Nephron (organoid): ENCODE data around the gene SMIM9.

Experiments used
- H3K27ac Mint-ChIP-seq, 3 experiments: 2 replicates each; pipeline ENCODE4 v1.8.0; 2020; ENCODE audit warnings: mixed read lengths in 3 of 3, mild to moderate bottlenecking in 2 of 3, moderate library complexity in 1 of 3
- H3K27me3 Mint-ChIP-seq: 2 replicates; pipeline ENCODE4 v1.8.0; 2021; ENCODE audit warnings: low read depth, mild to moderate bottlenecking, moderate library complexity, mixed read lengths
- H3K36me3 Mint-ChIP-seq: 2 replicates; pipeline ENCODE4 v1.8.0; 2020; ENCODE audit warnings: low read depth, mixed read lengths
- H3K4me1 Mint-ChIP-seq: 2 replicates; pipeline ENCODE4 v1.8.0; 2020; ENCODE audit warnings: mixed read lengths
- H3K4me3 Mint-ChIP-seq, 3 experiments: 2 replicates each; pipeline ENCODE4 v1.8.0; 2020; ENCODE audit warnings: mild to moderate bottlenecking in 3 of 3, mixed read lengths in 3 of 3, moderate library complexity in 2 of 3
- H3K9me3 Mint-ChIP-seq: 2 replicates; pipeline ENCODE4 v1.8.0; 2020; ENCODE audit warnings: mixed read lengths
- TF ChIP-seq, protein P1 (sequence below), 3 experiments: fragments of 200-600 bp; sonication (generic); IDR thresholded peaks; one replicate each; pipeline ENCODE4 v1.5.0; 2021; ENCODE audit warnings: antibody characterized with exemption in 3 of 3; ENCODE audit not compliant: unreplicated experiment in 3 of 3

Gene SMIM9

DNA sequence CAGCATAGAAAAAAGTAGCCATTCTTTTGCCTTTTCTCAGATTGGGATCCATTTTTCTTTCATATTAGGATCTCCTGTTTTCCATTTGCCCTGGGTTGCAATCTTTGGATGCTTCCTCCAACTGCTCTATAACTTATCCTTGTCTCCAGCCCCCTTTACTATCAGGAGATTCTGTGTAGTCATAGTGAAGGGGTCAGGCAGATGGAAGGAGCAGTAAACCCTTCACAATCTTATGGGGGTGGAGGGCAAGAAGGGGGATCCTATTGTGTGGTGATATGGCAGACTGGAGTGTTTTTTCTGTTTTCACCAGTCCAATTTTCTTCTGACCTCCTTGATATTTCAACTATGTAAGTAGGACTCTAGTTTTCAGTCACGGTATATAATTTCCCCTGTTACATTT lies 1.7 kb upstream of the SMIM9 start:
- Mint-ChIP-seq H3K27ac (no peak overlapping the region), H3K4me3 (no peak overlapping the region), H3K4me1 (no peaks in the 10 kb centered on the region), H3K9me3 (peaks cover 18% of the 10 kb centered on the region), H3K27me3 (no peaks in the 10 kb centered on the region), H3K36me3 (no peaks in the 10 kb centered on the region)
- TF ChIP-seq, protein P1, sequence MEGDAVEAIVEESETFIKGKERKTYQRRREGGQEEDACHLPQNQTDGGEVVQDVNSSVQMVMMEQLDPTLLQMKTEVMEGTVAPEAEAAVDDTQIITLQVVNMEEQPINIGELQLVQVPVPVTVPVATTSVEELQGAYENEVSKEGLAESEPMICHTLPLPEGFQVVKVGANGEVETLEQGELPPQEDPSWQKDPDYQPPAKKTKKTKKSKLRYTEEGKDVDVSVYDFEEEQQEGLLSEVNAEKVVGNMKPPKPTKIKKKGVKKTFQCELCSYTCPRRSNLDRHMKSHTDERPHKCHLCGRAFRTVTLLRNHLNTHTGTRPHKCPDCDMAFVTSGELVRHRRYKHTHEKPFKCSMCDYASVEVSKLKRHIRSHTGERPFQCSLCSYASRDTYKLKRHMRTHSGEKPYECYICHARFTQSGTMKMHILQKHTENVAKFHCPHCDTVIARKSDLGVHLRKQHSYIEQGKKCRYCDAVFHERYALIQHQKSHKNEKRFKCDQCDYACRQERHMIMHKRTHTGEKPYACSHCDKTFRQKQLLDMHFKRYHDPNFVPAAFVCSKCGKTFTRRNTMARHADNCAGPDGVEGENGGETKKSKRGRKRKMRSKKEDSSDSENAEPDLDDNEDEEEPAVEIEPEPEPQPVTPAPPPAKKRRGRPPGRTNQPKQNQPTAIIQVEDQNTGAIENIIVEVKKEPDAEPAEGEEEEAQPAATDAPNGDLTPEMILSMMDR (IDR thresholded peaks at IDR 0.05; ENCODE audit: unreplicated experiment in 3 of 3) = no peak

DNA sequence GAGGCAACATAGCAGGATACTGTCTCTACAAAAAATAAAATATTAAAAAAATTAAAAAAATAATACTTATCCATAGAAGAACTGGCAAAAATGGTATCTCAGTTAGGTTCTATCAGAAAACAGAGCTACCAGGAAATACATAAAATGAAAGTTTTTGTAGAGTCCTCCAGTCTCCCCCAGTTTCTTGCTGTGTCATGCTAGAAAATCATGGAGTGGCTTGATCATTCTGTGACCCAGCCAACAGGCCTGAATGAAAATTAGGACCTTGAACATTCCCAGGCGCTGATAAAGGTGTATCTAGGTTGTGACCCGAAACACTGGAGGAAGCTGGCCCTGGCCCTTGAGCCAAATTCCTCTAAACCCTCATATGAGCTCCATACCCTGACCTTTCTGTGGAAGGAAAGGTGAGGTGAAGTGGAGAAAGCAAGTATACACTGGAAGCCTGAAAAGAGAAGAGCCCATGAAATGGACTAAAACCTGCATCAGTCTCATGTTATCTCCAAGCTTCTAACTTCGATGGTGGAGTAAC lies 652 bp downstream of the SMIM9 start:
- no peak overlapping the region for H3K27ac Mint-ChIP-seq
- TF ChIP-seq, protein P1 (IDR thresholded peaks at IDR 0.05; ENCODE audit: unreplicated experiment in 3 of 3) = no peak
- no peaks in the 10 kb centered on the region for H3K36me3 Mint-ChIP-seq
- peaks cover 11% of the 10 kb centered on the region for H3K9me3 Mint-ChIP-seq
- H3K4me1 Mint-ChIP-seq = no peaks in the 10 kb centered on the region
- peaks cover 4% of the 10 kb centered on the region for H3K27me3 Mint-ChIP-seq
- no peak overlapping the region for H3K4me3 Mint-ChIP-seq

DNA sequence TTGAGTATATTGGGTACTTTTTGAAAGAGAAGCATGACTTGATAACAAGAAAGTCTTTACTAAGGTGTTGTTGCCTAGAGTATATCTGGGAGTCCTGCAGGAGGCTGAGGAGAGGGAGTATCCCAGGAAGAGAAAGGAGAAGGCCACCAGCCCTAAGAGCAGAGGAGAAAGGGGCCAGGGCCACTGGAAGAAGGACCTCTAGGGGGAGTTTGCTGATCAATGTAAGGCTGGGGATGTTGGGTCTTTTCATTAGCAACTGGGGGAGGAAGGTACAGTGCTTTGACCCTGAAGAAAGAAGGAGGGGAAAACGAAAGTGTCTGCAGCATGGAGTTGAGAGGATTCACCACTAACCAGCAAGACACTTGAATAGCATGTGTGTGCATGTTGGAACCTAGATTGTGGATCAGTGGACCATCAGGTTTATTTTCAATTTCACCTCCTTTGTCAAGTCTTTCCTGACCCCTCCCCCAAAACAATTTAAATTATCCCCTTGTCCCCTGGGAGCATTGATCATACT lies 4.5 kb downstream of the SMIM9 start:
- H3K27ac Mint-ChIP-seq = no peak overlapping the region
- H3K4me1 Mint-ChIP-seq = no peaks in the 10 kb centered on the region
- H3K27me3 Mint-ChIP-seq = peaks cover 7% of the 10 kb centered on the region
- TF ChIP-seq, protein P1 (IDR thresholded peaks at IDR 0.05; ENCODE audit: unreplicated experiment in 3 of 3) = no peak
- peaks cover 12% of the 10 kb centered on the region for H3K9me3 Mint-ChIP-seq
- H3K4me3 Mint-ChIP-seq = no peak overlapping the region
- no peaks in the 10 kb centered on the region for H3K36me3 Mint-ChIP-seq

DNA sequence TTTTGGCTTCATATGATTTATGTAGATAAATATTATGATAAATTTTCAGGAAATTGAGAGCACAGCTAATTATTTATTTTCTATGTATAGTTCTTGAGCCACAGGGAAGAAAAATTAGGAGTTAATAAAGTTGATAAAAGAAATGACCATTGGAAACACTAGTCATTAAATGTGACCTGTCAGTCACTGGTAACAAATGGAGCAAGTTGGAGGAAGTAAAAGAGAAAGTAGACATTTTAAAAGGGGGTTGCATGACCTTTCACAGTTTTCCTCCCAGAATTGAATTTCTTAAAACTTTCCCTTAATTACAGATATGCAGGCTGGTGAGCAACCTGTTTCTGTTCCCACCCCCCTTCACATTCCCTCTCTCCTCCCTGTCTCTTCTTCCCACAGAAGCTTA lies 5.3 kb downstream of the SMIM9 start:
- no peak overlapping the region for H3K27ac Mint-ChIP-seq
- H3K36me3 Mint-ChIP-seq = no peaks in the 10 kb centered on the region
- no peaks in the 10 kb centered on the region for H3K4me1 Mint-ChIP-seq
- peaks cover 12% of the 10 kb centered on the region for H3K9me3 Mint-ChIP-seq
- peaks cover 7% of the 10 kb centered on the region for H3K27me3 Mint-ChIP-seq
- no peak overlapping the region for H3K4me3 Mint-ChIP-seq
- TF ChIP-seq, protein P1 (IDR thresholded peaks at IDR 0.05; ENCODE audit: unreplicated experiment in 3 of 3) = no peak

DNA sequence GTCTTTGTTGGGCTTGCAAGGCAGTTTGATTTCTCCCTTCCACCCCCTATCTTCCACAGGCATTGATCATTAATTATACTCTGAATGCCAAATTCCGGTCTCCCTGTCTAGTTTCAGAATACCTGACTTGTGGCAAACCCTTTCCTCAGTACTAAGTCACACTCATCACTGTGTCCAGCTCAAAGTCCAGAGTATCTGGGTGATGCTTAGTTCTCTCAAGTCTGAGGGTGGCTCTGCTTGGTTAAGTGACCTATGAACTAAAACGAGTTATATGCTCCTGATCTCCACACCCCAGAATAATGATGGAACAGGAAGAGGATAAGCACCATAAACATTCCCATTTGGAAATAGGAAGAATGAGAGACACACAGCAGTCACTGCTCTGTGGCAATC lies 6.5 kb downstream of the SMIM9 start:
- H3K4me3 Mint-ChIP-seq = no peak overlapping the region
- TF ChIP-seq, protein P1 (IDR thresholded peaks at IDR 0.05; ENCODE audit: unreplicated experiment in 3 of 3) = no peak
- H3K27me3 Mint-ChIP-seq = peaks cover 7% of the 10 kb centered on the region
- H3K36me3 Mint-ChIP-seq = no peaks in the 10 kb centered on the region
- peaks cover 16% of the 10 kb centered on the region for H3K9me3 Mint-ChIP-seq
- no peaks in the 10 kb centered on the region for H3K4me1 Mint-ChIP-seq
- no peak overlapping the region for H3K27ac Mint-ChIP-seq
